ENCODE data around the gene HOXC10.

- TF ChIP-seq EZH2 (IDR thresholded peaks at IDR 0.05) (no peak), POLR2AphosphoS5 (IDR thresholded peaks at IDR 0.05; ENCODE audit: low read depth, low read length) (no peak), POLR2A (IDR thresholded peaks at IDR 0.05; ENCODE audit: borderline replicate concordance, extremely low read depth, insufficient read depth, insufficient read length) (no peak), CTCF (IDR thresholded peaks at IDR 0.05 in 2 of 3, conservative IDR thresholded peaks at IDR 0.05 in 1 of 3; ENCODE audit: borderline replicate concordance in 1 of 3, insufficient read depth in 1 of 3, low read depth in 2 of 3, low read length in 2 of 3) (no peak), EGR1 (IDR thresholded peaks at IDR 0.05; ENCODE audit: low read depth) (no peak)
Observed at GRCh38 chr12:54004841-54005530, 20.0 kb downstream of the HOXC10 start.
